Muscle of leg (tissue), 11 donors: ENCODE results near the gene COL13A1. TPM values are rescaled to one million over a fixed set of nuclear protein-coding genes. Genes with fewer than 3 reads are reported as not detected.

Experiments used
- DNase-seq: peaks from one replicate; pipeline ENCODE4 v3.0.0; 2013
- H3K27ac ChIP-seq: one replicate; pipeline ENCODE4 v1.5.1; 2013; ENCODE audit warnings: mild to moderate bottlenecking, low read length, control low read depth
- H3K27me3 ChIP-seq: one replicate; pipeline ENCODE4 v1.6.1; 2013; ENCODE audit warnings: low read length; ENCODE audit not compliant: control insufficient read depth, insufficient read depth
- H3K36me3 ChIP-seq: one replicate; pipeline ENCODE4 v1.6.1; 2013; ENCODE audit warnings: low read length; ENCODE audit not compliant: control insufficient read depth, insufficient read depth
- H3K4me1 ChIP-seq: one replicate; pipeline ENCODE4 v1.6.1; 2013; ENCODE audit warnings: low read length; ENCODE audit not compliant: control insufficient read depth, insufficient read depth
- H3K4me3 ChIP-seq: one replicate; pipeline ENCODE4 v1.5.1; 2013; ENCODE audit warnings: low read length, control low read depth
- H3K9me3 ChIP-seq: replicated peaks from 2 replicates; pipeline ENCODE4 v1.6.1; 2013; ENCODE audit warnings: low read depth, low read length; ENCODE audit not compliant: control insufficient read depth
- WGBS: methylation state at CpG from one replicate; pipeline ENCODE4 v1.1.5; 2013; ENCODE audit warnings: missing lambda C conversion rate; ENCODE audit not compliant: insufficient coverage; 5-methylcytosine and 5-hydroxymethylcytosine counted together
- polyA plus RNA-seq, 8 donors: library from polyadenylated mRNA; unstranded; fragments of 120-200 nt; gene quantifications; one replicate each; pipeline versions ENCODE4 v1.2.1 to v1.2.3, GENCODE V29; 2013; ENCODE audit warnings: inconsistent platforms in 1 of 8, low replicate concordance in 1 of 8; ENCODE audit not compliant: insufficient read length in 8 of 8, insufficient read depth in 1 of 8
- total RNA-seq: library from RNA; stranded (reverse); fragments of 120-200 nt; gene quantifications from one replicate; pipeline ENCODE4 v1.2.4, GENCODE V29; 2013

COL13A1 gene
- total and polyA plus RNA-seq, 9 donors, result 4.8 to 26.7 (median 11.6) TPM

GRCh38 chr10:69878951-69879350, 77.2 kb downstream of the COL13A1 start:
- WGBS, result no CpG with 5 or more reads among the region's 3 CpGs
- Histone ChIP-seq H3K36me3 (no peaks in the 10 kb centered on the region), H3K4me1 (peaks cover 78% of the 10 kb centered on the region), H3K4me3 (no peak overlapping the region), H3K27me3 (no peaks in the 10 kb centered on the region), H3K27ac (no peak overlapping the region), H3K9me3 (no peaks in the 10 kb centered on the region)
- DNase-seq, result no peak

GRCh38 chr10:69879634-69880257, 78.0 kb downstream of the COL13A1 start:
- WGBS, result 72% methylated on average over 6 of the region's 13 CpGs
- DNase-seq, result no peak
- Histone ChIP-seq H3K27ac (no peak overlapping the region), H3K4me1 (peaks cover 78% of the 10 kb centered on the region), H3K9me3 (no peaks in the 10 kb centered on the region), H3K36me3 (no peaks in the 10 kb centered on the region), H3K4me3 (no peak overlapping the region), H3K27me3 (no peaks in the 10 kb centered on the region)

- no peaks in the 10 kb centered on the region for H3K9me3 ChIP-seq
- H3K27ac ChIP-seq, result no peak overlapping the region
- peaks cover 72% of the 10 kb centered on the region for H3K4me1 ChIP-seq
- WGBS, result 50% methylated on average over 14 of the region's 27 CpGs
- H3K27me3 ChIP-seq, result no peaks in the 10 kb centered on the region
- H3K4me3 ChIP-seq, result no peak overlapping the region
- H3K36me3 ChIP-seq, result no peaks in the 10 kb centered on the region
- no peak for DNase-seq
These were observed 78.8 kb downstream of the COL13A1 start for GRCh38 chr10:69880301-69881081.

- DNase-seq, result no peak
- Histone ChIP-seq H3K9me3 (no peaks in the 10 kb centered on the region), H3K36me3 (no peaks in the 10 kb centered on the region), H3K4me3 (no peak overlapping the region), H3K4me1 (peaks cover 68% of the 10 kb centered on the region), H3K27me3 (no peaks in the 10 kb centered on the region), H3K27ac (no peak overlapping the region)
- 52% methylated on average over 9 of the region's 12 CpGs for WGBS
These were observed 79.5 kb downstream of the COL13A1 start for GRCh38 chr10:69881202-69881601.

GRCh38 chr10:69883310-69884023, 81.8 kb downstream of the COL13A1 start:
- no peak for DNase-seq
- Histone ChIP-seq H3K9me3 (no peaks in the 10 kb centered on the region), H3K27ac (peak overlapping the region; percentile 47), H3K4me1 (peaks cover 46% of the 10 kb centered on the region), H3K36me3 (peaks cover 4% of the 10 kb centered on the region), H3K27me3 (no peaks in the 10 kb centered on the region), H3K4me3 (no peak overlapping the region)
- WGBS, result 88% methylated on average over 4 of the region's 5 CpGs

- H3K36me3 ChIP-seq, result peaks cover 4% of the 10 kb centered on the region
- peak; percentile 63 for DNase-seq
- H3K27ac ChIP-seq, result no peak overlapping the region
- no peaks in the 10 kb centered on the region for H3K9me3 ChIP-seq
- H3K4me1 ChIP-seq, result peaks cover 44% of the 10 kb centered on the region
- WGBS, result no CpG with 5 or more reads among the region's 3 CpGs
- no peaks in the 10 kb centered on the region for H3K27me3 ChIP-seq
- H3K4me3 ChIP-seq, result no peak overlapping the region
These were observed 82.3 kb downstream of the COL13A1 start for GRCh38 chr10:69884024-69884367.

- no peaks in the 10 kb centered on the region for H3K27me3 ChIP-seq
- DNase-seq, result no peak
- H3K36me3 ChIP-seq, result peaks cover 4% of the 10 kb centered on the region
- H3K4me3 ChIP-seq, result no peak overlapping the region
- no peak overlapping the region for H3K27ac ChIP-seq
- H3K9me3 ChIP-seq, result no peaks in the 10 kb centered on the region
- no CpG with 5 or more reads among the region's 5 CpGs for WGBS
- H3K4me1 ChIP-seq, result peaks cover 39% of the 10 kb centered on the region
These were observed 83.0 kb downstream of the COL13A1 start for GRCh38 chr10:69884686-69885085.

- WGBS, result 38% methylated on average over 3 of the region's 8 CpGs
- DNase-seq, result no peak
- no peak overlapping the region for H3K4me3 ChIP-seq
- peaks cover 4% of the 10 kb centered on the region for H3K36me3 ChIP-seq
- no peaks in the 10 kb centered on the region for H3K9me3 ChIP-seq
- H3K27me3 ChIP-seq, result no peaks in the 10 kb centered on the region
- no peak overlapping the region for H3K27ac ChIP-seq
- H3K4me1 ChIP-seq, result peaks cover 31% of the 10 kb centered on the region
These were observed 83.8 kb downstream of the COL13A1 start for GRCh38 chr10:69885379-69886013.

GRCh38 chr10:69888882-69889584, 87.3 kb downstream of the COL13A1 start:
- H3K27ac ChIP-seq, result no peak overlapping the region
- H3K36me3 ChIP-seq, result peaks cover 4% of the 10 kb centered on the region
- no peaks in the 10 kb centered on the region for H3K9me3 ChIP-seq
- no peak overlapping the region for H3K4me3 ChIP-seq
- DNase-seq, result no peak
- no peaks in the 10 kb centered on the region for H3K27me3 ChIP-seq
- peaks cover 13% of the 10 kb centered on the region for H3K4me1 ChIP-seq
- WGBS, result 87% methylated on average over 8 of the region's 12 CpGs
